DOHH2 (cell line): Measurements from ENCODE around the gene UBL3.

ENCODE experiments used
- EZH2phosphoT487 ChIP-seq: fragments of 200-600 bp; sonication (generic); IDR thresholded peaks from 2 replicates; pipeline ENCODE4 v1.6.1; 2017; ENCODE audit warnings: borderline replicate concordance, mild to moderate bottlenecking, antibody characterized with exemption, low read length, moderate library complexity, mixed read lengths
- TF ChIP-seq, protein P1 (sequence below): fragments of 200-600 bp; sonication (generic); IDR thresholded peaks from one replicate; pipeline ENCODE4 v1.5.1; 2014; ENCODE audit warnings: antibody characterized with exemption, mild to moderate bottlenecking, low read depth, low read length; ENCODE audit not compliant: poor library complexity, severe bottlenecking

DNA sequence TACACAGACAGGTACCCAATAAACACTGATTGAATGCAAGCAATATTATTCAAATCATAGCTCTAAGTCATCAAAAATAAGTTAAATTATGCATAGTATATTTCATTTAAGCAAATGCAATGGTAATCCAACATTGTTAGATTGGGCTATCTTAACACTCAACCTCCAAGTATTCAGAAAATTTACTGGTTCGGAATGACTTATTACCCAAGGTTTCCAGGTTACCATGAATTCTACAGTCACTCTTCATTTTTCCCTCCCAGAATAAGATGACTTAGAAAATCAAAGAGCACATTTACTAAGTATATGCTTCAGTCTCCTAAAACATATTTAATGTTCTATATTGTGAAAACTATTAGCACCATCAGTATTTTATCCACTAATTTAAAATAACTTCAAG lies 6.0 kb downstream of the UBL3 start:
- TF ChIP-seq, protein P1, sequence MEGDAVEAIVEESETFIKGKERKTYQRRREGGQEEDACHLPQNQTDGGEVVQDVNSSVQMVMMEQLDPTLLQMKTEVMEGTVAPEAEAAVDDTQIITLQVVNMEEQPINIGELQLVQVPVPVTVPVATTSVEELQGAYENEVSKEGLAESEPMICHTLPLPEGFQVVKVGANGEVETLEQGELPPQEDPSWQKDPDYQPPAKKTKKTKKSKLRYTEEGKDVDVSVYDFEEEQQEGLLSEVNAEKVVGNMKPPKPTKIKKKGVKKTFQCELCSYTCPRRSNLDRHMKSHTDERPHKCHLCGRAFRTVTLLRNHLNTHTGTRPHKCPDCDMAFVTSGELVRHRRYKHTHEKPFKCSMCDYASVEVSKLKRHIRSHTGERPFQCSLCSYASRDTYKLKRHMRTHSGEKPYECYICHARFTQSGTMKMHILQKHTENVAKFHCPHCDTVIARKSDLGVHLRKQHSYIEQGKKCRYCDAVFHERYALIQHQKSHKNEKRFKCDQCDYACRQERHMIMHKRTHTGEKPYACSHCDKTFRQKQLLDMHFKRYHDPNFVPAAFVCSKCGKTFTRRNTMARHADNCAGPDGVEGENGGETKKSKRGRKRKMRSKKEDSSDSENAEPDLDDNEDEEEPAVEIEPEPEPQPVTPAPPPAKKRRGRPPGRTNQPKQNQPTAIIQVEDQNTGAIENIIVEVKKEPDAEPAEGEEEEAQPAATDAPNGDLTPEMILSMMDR: no peak
- no peak for TF ChIP-seq EZH2phosphoT487
